Endothelial cell of umbilical vein (primary cell): ENCODE results near the gene PLPPR5. TPM values are rescaled to one million over a fixed set of nuclear protein-coding genes. Genes with fewer than 3 reads are reported as not detected.

ENCODE experiments used
- BruUV-seq: library from RNA; stranded (reverse); fragments of 400-500 nt; replicated peaks from 2 replicates; lab custom pipeline; 2021; lab: Mats Ljungman, UMichigan
- CTCF ChIA-PET: fragments of 300-600, 350-600 bp; sonication (Branson Sonifier 250); formaldehyde crosslinking; loops from one replicate; lab custom pipeline; 2021; ENCODE audit warnings: antibody characterized with exemption, inconsistent platforms; lab: Charles Lee
- POLR2A ChIA-PET: fragments of 300-600, 350-600 bp; sonication (Branson Sonifier 250); formaldehyde crosslinking; loops from one replicate; lab custom pipeline; 2021; ENCODE audit warnings: antibody characterized with exemption, inconsistent platforms; lab: Charles Lee
- DNase-seq: peaks from one replicate; pipeline ENCODE4 v3.0.0-alpha.2; 2011; ENCODE audit warnings: low read depth, low spot score
- FAIRE-seq: peaks from 2 replicates; lab custom pipeline; 2011; peaks lifted over from hg19 to GRCh38; lab: Jason Lieb, UNC
- H2AFZ ChIP-seq: 2 replicates; pipeline ENCODE4 v1.6.0; 2012; ENCODE audit warnings: low read depth, low read length, control low read depth, inconsistent platforms
- H3K27ac ChIP-seq: 2 replicates; pipeline ENCODE4 v1.5.1; 2011; ENCODE audit warnings: low read depth, mild to moderate bottlenecking, control low read depth, low read length, moderate library complexity; ENCODE audit not compliant: insufficient read depth
- H3K27me3 ChIP-seq, 2 experiments: 2 replicates each; pipeline versions ENCODE4 v1.6.0 to v1.6.1; 2011; ENCODE audit warnings: low read length in 2 of 2, mixed read lengths in 1 of 2; ENCODE audit not compliant: control insufficient read depth in 2 of 2, insufficient read depth in 2 of 2
- H3K36me3 ChIP-seq, 2 experiments: 2 replicates in 1 of 2; 3 replicates in 1 of 2; pipeline ENCODE4 v1.5.1; 2011; ENCODE audit warnings: low read length in 2 of 2, mild to moderate bottlenecking in 1 of 2, moderate library complexity in 1 of 2; ENCODE audit not compliant: control insufficient read depth in 2 of 2, insufficient read depth in 2 of 2; ENCODE audit errors: extremely low read depth in 1 of 2
- H3K4me1 ChIP-seq: 3 replicates; pipeline ENCODE4 v1.5.1; 2011; ENCODE audit warnings: mild to moderate bottlenecking, low read length; ENCODE audit not compliant: control insufficient read depth, insufficient read depth; ENCODE audit errors: extremely low read depth
- H3K4me2 ChIP-seq: 2 replicates; pipeline ENCODE4 v1.6.1; 2011; ENCODE audit warnings: low read length, control low read depth, mixed read lengths; ENCODE audit not compliant: insufficient read depth
- H3K4me3 ChIP-seq, 3 experiments: fragments of 200-600 bp in 1 of 3; sonication (generic), shearing (Covaris generic) in 1 of 3; replicated peaks in 1 of 3; 2 replicates each; pipeline ENCODE4 v1.5.1; 2011 to 2016; ENCODE audit warnings: control low read depth in 3 of 3, low read length in 3 of 3, mild to moderate bottlenecking in 2 of 3, inconsistent platforms in 1 of 3, low read depth in 1 of 3, moderate library complexity in 1 of 3; ENCODE audit not compliant: insufficient read depth in 1 of 3
- H3K79me2 ChIP-seq: 2 replicates; pipeline ENCODE4 v1.6.0; 2012; ENCODE audit warnings: low read length, inconsistent platforms; ENCODE audit not compliant: control insufficient read depth, insufficient read depth
- H3K9ac ChIP-seq: replicated peaks from 2 replicates; pipeline ENCODE3; 2011; ENCODE audit warnings: low read length, control low read depth; ENCODE audit not compliant: insufficient read depth; ENCODE audit errors: extremely low read depth
- H3K9me1 ChIP-seq: replicated peaks from 3 replicates; pipeline ENCODE4 v1.6.0; 2011; ENCODE audit warnings: mild to moderate bottlenecking, low read length; ENCODE audit not compliant: control insufficient read depth, insufficient read depth; ENCODE audit errors: extremely low read depth
- H3K9me3 ChIP-seq: replicated peaks from 2 replicates; pipeline ENCODE4 v1.5.1; 2012; ENCODE audit warnings: low read length, inconsistent platforms; ENCODE audit not compliant: control insufficient read depth, insufficient read depth
- H4K20me1 ChIP-seq: replicated peaks from 2 replicates; pipeline ENCODE3; 2011; ENCODE audit warnings: mild to moderate bottlenecking, low read length; ENCODE audit not compliant: control insufficient read depth, insufficient read depth; ENCODE audit errors: extremely low read depth
- CTCF ChIP-seq, 2 donors: IDR thresholded peaks; 1 replicate in 1 of 2; 2 replicates in 1 of 2; pipeline ENCODE4 v1.5.1; 2011; ENCODE audit warnings: low read length in 2 of 2, mild to moderate bottlenecking in 2 of 2, moderate library complexity in 2 of 2, control low read depth in 1 of 2, inconsistent platforms in 1 of 2, low read depth in 1 of 2; ENCODE audit not compliant: insufficient read depth in 1 of 2; ENCODE audit errors: extremely low read depth in 1 of 2
- EZH2 ChIP-seq: IDR thresholded peaks from 2 replicates; pipeline ENCODE4 v1.6.1; 2012; ENCODE audit warnings: borderline replicate concordance, low read depth, mild to moderate bottlenecking, moderate library complexity, low read length, inconsistent platforms; ENCODE audit not compliant: severe bottlenecking
- FOS ChIP-seq: IDR thresholded peaks from 2 replicates; pipeline ENCODE4 v1.6.1; 2011; ENCODE audit warnings: mild to moderate bottlenecking, low read length, moderate library complexity, borderline replicate concordance; ENCODE audit not compliant: insufficient read depth
- GATA2 ChIP-seq: IDR thresholded peaks from 2 replicates; pipeline ENCODE4 v1.7.0; 2011; ENCODE audit warnings: low read depth, mild to moderate bottlenecking, moderate library complexity, mixed read lengths, low read length; ENCODE audit not compliant: insufficient read length, insufficient read depth
- JUN ChIP-seq: IDR thresholded peaks from 2 replicates; pipeline ENCODE4 v1.6.1; 2011; ENCODE audit warnings: borderline replicate concordance, low read depth; ENCODE audit not compliant: insufficient read length, insufficient read depth
- MAX ChIP-seq: IDR thresholded peaks from 2 replicates; pipeline ENCODE4 v1.6.1; 2011; ENCODE audit not compliant: insufficient read depth, insufficient read length
- MYC ChIP-seq: IDR thresholded peaks from one replicate; pipeline ENCODE4 v1.6.1; 2011; ENCODE audit warnings: mild to moderate bottlenecking, low read depth, low read length
- POLR2A ChIP-seq: IDR thresholded peaks from 2 replicates; pipeline ENCODE4 v1.6.1; 2012; ENCODE audit warnings: low read depth, mild to moderate bottlenecking, control low read depth, low read length
- POLR2AphosphoS5 ChIP-seq: IDR thresholded peaks from 2 replicates; pipeline ENCODE4 v1.6.1; 2012; ENCODE audit warnings: low read depth, mild to moderate bottlenecking, control low read depth, low read length, moderate library complexity; ENCODE audit not compliant: insufficient read depth
- dilution Hi-C: fragments of 300-500 bp; cut with MboI; formaldehyde crosslinking; loops from one replicate; pipeline ENCODE4 v1.15.0; 2019; ENCODE audit warnings: low sequenced_read_pairs; ENCODE audit not compliant: extremely low pct_ligation_motif_present
- intact Hi-C: fragments of 100-400 bp; cut with micrococcal nuclease; formaldehyde crosslinking; loops from one replicate; pipeline ENCODE4 v1.10.0; 2022
- polyA plus RNA-seq, 4 experiments: library from polyadenylated mRNA; depleted of rRNA in 3 of 4; stranded (reverse) in 3 of 4; unstranded in 1 of 4; fragments of >200 nt; gene quantifications; 2 replicates each; pipeline versions ENCODE4 v1.2.1 to v1.2.3, GENCODE V29; 2011 to 2012; ENCODE audit warnings: missing spikeins in 1 of 4
- total RNA-seq: library from RNA; stranded (reverse); gene quantifications from 2 replicates; pipeline ENCODE4 v1.2.3, GENCODE V29; 2021

PLPPR5 gene
- total and polyA plus RNA-seq, 2 donors (not counting 3 experiments of a cell fraction or from before 2014, with no cell fraction given): not detected

- TF ChIP-seq GATA2 (no peak), FOS (no peak), CTCF (IDR thresholded peaks at IDR 0.05; ENCODE audit: extremely low read depth in 1 of 2, insufficient read depth in 1 of 2, low read depth in 1 of 2, low read length in 2 of 2) (no peak), JUN (no peak), MYC (no peak), POLR2A (no peak), EZH2 (no peak), POLR2AphosphoS5 (no peak), MAX (no peak)
- no peaks in the 10 kb centered on the region for H3K79me2 ChIP-seq
- no peaks in the 10 kb centered on the region for H3K27me3 ChIP-seq
- no peak overlapping the region for H3K9ac ChIP-seq
- no peaks in the 10 kb centered on the region for H3K9me3 ChIP-seq
- H3K4me1 ChIP-seq: no peaks in the 10 kb centered on the region
- H4K20me1 ChIP-seq: no peaks in the 10 kb centered on the region
- H3K4me3 ChIP-seq: no peak overlapping the region
- H3K9me1 ChIP-seq: no peaks in the 10 kb centered on the region
- intact Hi-C loops (no loop called here), dilution Hi-C loops (no loop called here)
- ChIA-PET POLR2A (no interaction called here), CTCF (interaction anchor here (1.2 kb wide), 1 partner anchor 60 kb away, joined by 3 read pairs; no protein-coding TSS in a partner anchor)
- FAIRE-seq (no peak), DNase-seq (no peak)
- no peak overlapping the region for H3K4me2 ChIP-seq
- H2AFZ ChIP-seq: no peak overlapping the region
- H3K36me3 ChIP-seq: no peaks in the 10 kb centered on the region
- BruUV-seq: no TSS peak
- no peak overlapping the region for H3K27ac ChIP-seq
These were observed 75.2 kb downstream of the PLPPR5 start for GRCh38 chr1:98929437-98929836.
